ENCODE measurements around the gene AUTS2.

AUTS2 gene

GRCh38 chr7:70434376-70434775, 836.1 kb downstream of the AUTS2 start:
- DNase-seq (ENCODE audit: insufficient read length): no peak
- TF ChIP-seq POLR2A (IDR thresholded peaks at IDR 0.05; ENCODE audit: low read depth, low read length): no peak
- no peak for TF ChIP-seq POLR2AphosphoS5 (IDR thresholded peaks at IDR 0.05; ENCODE audit: low read depth, low read length)
- TF ChIP-seq TAF1 (IDR thresholded peaks at IDR 0.05; ENCODE audit: borderline replicate concordance, low read depth, low read length): no peak
- FAIRE-seq: no peak

DNA sequence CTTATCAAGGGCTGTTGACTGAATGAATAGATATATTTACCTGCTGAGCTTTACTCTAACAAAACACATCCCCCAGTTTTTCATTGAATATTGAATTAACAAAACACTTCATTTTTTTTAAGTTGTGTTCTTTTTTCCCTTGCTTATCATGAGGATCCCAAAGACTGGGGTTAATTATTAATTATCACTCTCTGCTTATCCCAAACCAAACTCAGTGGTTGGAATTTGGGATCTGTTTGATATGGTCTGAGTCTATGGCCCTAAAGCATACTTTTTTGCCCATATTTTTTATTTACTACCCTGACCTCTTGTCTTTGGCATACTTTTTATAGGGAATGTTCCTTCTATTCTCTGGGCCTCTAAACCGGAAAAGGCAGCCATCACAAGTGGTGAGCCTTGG, 836.5 kb downstream of the AUTS2 start:
- no peak for FAIRE-seq
- DNase-seq (ENCODE audit: insufficient read length): no peak
- TF ChIP-seq POLR2AphosphoS5 (IDR thresholded peaks at IDR 0.05; ENCODE audit: low read depth, low read length) (no peak), TAF1 (IDR thresholded peaks at IDR 0.05; ENCODE audit: borderline replicate concordance, low read depth, low read length) (no peak), POLR2A (IDR thresholded peaks at IDR 0.05; ENCODE audit: low read depth, low read length) (no peak)

DNA sequence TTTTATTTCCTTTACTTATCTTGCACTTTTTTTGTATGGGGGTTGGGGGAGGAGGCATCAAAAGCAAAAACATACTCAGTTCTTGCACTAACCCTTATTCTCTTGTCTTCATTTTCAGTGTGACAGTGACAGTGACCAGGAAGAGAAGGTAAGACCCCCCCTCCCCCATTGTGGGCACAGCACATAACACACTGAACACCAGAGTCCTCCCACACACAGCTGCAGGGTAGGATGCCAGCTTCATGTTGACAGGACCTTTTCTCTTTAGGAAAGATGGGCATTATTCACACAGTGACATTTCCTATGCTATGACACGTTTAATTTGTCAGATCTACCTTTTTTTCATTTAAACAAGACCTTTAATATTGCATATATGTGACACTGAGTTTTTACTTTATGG, 837.4 kb downstream of the AUTS2 start:
- FAIRE-seq (no peak), DNase-seq (ENCODE audit: insufficient read length) (no peak)
- no peak for TF ChIP-seq TAF1 (IDR thresholded peaks at IDR 0.05; ENCODE audit: borderline replicate concordance, low read depth, low read length)
- TF ChIP-seq POLR2AphosphoS5 (IDR thresholded peaks at IDR 0.05; ENCODE audit: low read depth, low read length): no peak
- no peak for TF ChIP-seq POLR2A (IDR thresholded peaks at IDR 0.05; ENCODE audit: low read depth, low read length)

DNA sequence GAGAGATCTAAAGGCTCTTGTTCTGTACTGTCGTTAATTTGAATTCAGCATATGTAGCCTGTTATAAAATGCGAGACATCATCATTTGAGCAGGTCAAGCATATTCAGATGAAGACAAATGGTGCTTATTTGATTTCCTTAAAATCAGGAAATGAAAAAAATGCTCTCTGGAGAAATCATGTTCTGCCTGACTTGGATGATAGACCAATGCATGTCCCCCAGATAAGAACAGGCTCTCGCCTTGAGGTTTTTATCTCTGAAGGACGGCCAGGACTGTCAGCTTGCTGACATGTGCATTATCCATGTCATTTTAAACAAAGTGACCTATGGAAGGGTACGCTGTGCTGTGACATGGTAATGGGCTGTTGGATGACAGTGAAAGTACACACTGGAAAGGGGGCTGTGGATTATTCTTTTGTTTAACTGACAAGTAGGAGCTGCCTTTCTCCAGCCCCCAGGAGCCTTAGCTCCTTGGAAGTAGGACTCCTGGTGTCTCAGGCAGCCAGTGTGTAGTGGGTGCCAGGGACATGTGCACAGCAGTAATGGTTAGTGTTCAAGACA, 838.6 kb downstream of the AUTS2 start:
- TF ChIP-seq POLR2AphosphoS5 (IDR thresholded peaks at IDR 0.05; ENCODE audit: low read depth, low read length) (no peak), POLR2A (IDR thresholded peaks at IDR 0.05; ENCODE audit: low read depth, low read length) (no peak), TAF1 (IDR thresholded peaks at IDR 0.05; ENCODE audit: borderline replicate concordance, low read depth, low read length) (no peak)
- FAIRE-seq (no peak), DNase-seq (ENCODE audit: insufficient read length) (no peak)

- FAIRE-seq: no peak
- no peak for DNase-seq (ENCODE audit: insufficient read length)
- TF ChIP-seq TAF1 (IDR thresholded peaks at IDR 0.05; ENCODE audit: borderline replicate concordance, low read depth, low read length) (no peak), POLR2AphosphoS5 (IDR thresholded peaks at IDR 0.05; ENCODE audit: low read depth, low read length) (no peak), POLR2A (IDR thresholded peaks at IDR 0.05; ENCODE audit: low read depth, low read length) (no peak)
Measured at GRCh38 chr7:70439651-70440050, 841.4 kb downstream of the AUTS2 start.

DNA sequence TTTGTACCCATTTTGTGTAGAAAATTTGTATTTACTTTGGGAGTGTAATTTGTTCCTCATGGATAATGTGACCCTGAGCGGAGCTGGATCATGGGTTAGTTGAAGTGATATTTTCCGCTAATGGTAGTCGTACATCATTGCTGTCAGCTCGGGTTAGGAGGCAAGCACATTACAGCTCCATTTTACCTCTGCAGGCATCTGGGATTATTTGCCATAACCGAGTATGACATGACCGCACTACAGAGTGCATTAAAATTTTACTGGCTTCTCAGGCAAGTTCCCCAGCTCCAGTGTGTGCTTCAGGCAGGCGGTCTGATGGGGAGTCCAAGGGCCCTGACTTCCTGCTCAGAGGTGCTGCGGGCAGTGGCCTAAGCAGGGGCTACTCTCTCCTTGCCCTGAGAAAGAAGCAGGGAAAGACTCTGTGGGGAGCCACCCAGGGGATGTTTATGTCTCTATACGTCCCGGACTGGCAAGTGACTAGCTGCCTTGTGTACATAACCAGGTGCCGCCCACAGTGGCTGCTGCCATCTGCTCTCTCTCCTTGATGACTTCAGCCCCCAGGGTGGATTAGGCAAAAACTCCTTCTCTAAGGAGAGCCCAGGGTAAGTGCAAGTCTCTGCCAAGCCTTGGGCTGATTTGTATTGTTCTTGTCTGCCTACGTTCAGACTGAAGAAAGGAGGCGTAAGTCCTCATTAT, 848.3 kb downstream of the AUTS2 start:
- FAIRE-seq: no peak
- no peak for TF ChIP-seq POLR2A (IDR thresholded peaks at IDR 0.05; ENCODE audit: low read depth, low read length)
- no peak for DNase-seq (ENCODE audit: insufficient read length)

DNA sequence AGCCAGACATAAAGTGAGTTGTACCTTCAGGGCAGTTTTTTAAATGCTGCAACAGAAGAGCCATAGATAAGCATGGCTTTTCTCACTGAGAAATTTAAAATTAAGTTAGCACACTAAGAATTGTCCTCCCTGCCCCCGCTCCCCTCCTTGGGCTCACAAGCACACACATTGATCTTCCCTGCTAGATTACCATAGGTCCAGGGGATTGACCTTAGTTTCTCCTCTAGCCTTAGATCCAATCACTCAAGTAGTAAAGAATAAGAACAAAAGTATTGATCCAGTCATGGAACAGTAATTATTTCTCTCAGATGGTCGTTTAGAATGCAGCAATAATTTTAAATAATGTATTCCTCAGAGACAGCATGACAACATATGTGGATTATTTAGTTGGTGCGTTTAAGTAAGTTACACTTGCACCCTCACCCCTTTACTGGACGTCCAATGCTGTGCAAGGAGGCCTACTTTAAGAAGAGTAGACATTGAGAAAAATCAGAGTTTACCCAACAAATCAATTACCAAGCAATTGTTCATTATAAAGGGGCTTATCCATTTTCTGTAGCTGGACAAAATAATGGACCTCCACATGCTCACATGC, 850.1 kb downstream of the AUTS2 start:
- no peak for DNase-seq (ENCODE audit: insufficient read length)
- no peak for TF ChIP-seq POLR2AphosphoS5 (IDR thresholded peaks at IDR 0.05; ENCODE audit: low read depth, low read length)
- no peak for TF ChIP-seq TAF1 (IDR thresholded peaks at IDR 0.05; ENCODE audit: borderline replicate concordance, low read depth, low read length)
- TF ChIP-seq POLR2A (IDR thresholded peaks at IDR 0.05; ENCODE audit: low read depth, low read length): no peak
- no peak for FAIRE-seq

DNA sequence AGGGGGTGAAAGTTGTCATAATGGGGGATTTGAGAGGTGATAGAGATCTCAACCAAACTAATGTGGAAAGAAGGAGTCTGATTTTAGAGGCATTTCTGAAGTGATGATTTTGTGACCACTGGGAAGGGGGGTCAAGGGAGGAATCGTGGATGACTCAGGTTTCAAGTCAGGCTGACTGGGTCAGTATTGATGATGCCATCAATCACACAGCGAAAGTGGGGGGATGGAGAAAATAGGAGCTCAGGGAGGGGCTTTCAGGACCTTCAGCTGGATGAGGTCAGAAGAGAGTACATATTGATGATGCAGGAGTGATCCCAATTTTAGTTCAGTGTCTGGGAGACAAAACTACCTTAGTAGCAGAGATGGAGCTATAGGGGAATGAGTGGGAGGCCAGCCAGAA, 852.5 kb downstream of the AUTS2 start:
- no peak for TF ChIP-seq POLR2AphosphoS5 (IDR thresholded peaks at IDR 0.05; ENCODE audit: low read depth, low read length)
- no peak for TF ChIP-seq TAF1 (IDR thresholded peaks at IDR 0.05; ENCODE audit: borderline replicate concordance, low read depth, low read length)
- TF ChIP-seq POLR2A (IDR thresholded peaks at IDR 0.05; ENCODE audit: low read depth, low read length): no peak
- DNase-seq (ENCODE audit: insufficient read length) (no peak), FAIRE-seq (no peak)

GRCh38 chr7:70455925-70456324, 857.6 kb downstream of the AUTS2 start:
- FAIRE-seq (no peak), DNase-seq (ENCODE audit: insufficient read length) (no peak)
- TF ChIP-seq TAF1 (IDR thresholded peaks at IDR 0.05; ENCODE audit: borderline replicate concordance, low read depth, low read length): no peak
- TF ChIP-seq POLR2AphosphoS5 (IDR thresholded peaks at IDR 0.05; ENCODE audit: low read depth, low read length): no peak
- TF ChIP-seq POLR2A (IDR thresholded peaks at IDR 0.05; ENCODE audit: low read depth, low read length): no peak

DNA sequence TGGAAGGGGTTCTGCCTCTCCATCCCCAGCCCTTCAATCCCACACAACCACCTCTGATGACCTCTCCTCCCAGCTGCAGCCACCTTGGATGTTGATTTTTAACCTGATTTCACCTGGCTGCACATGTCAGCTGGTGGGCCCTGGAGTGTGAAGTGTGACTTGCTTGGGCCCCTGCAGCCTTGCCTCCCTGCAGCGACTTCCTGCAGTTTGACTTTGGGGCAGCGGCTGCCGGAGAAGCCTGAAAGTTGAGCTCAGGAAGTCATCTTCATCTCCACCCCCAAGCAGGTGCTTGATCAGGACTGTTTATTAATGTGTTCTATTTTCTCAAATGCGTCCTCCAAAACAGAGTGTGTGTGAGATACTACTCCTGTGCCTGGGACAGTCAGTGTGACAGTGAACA, 858.4 kb downstream of the AUTS2 start:
- no peak for DNase-seq (ENCODE audit: insufficient read length)
- TF ChIP-seq TAF1 (IDR thresholded peaks at IDR 0.05; ENCODE audit: borderline replicate concordance, low read depth, low read length): no peak
- no peak for FAIRE-seq

- FAIRE-seq: no peak
- TF ChIP-seq POLR2A (IDR thresholded peaks at IDR 0.05; ENCODE audit: low read depth, low read length) (no peak), POLR2AphosphoS5 (IDR thresholded peaks at IDR 0.05; ENCODE audit: low read depth, low read length) (no peak), TAF1 (IDR thresholded peaks at IDR 0.05; ENCODE audit: borderline replicate concordance, low read depth, low read length) (no peak)
- DNase-seq (ENCODE audit: insufficient read length): no peak
Measured at GRCh38 chr7:70457482-70457881, 859.2 kb downstream of the AUTS2 start.

- FAIRE-seq (no peak), DNase-seq (ENCODE audit: insufficient read length) (no peak)
- TF ChIP-seq TAF1 (IDR thresholded peaks at IDR 0.05; ENCODE audit: borderline replicate concordance, low read depth, low read length) (no peak), POLR2A (IDR thresholded peaks at IDR 0.05; ENCODE audit: low read depth, low read length) (no peak), POLR2AphosphoS5 (IDR thresholded peaks at IDR 0.05; ENCODE audit: low read depth, low read length) (no peak)
Measured at GRCh38 chr7:70457883-70458680, 859.8 kb downstream of the AUTS2 start.
